ENCODE results near the gene INPP5D.

- no peak for TF ChIP-seq CTCF (IDR thresholded peaks at IDR 0.05)
- TF ChIP-seq EZH2 (IDR thresholded peaks at IDR 0.05; ENCODE audit: borderline replicate concordance, insufficient read depth, low read depth, low read length, poor library complexity, severe bottlenecking) = no peak
Observed at GRCh38 chr2:233148354-233148753, 88.2 kb downstream of the INPP5D start.
